ENCODE measurements around the gene CFAP251. TPM values are rescaled to one million over a fixed set of nuclear protein-coding genes. Genes with fewer than 3 reads are reported as not detected.

CFAP251 gene
- total and polyA plus RNA-seq, 2 donors (not counting 3 experiments of a cell fraction or from before 2014, with no cell fraction given) = 3.3 to 4.0 TPM

GRCh38 chr12:121996050-121996944, 77.9 kb downstream of the CFAP251 start:
- Histone ChIP-seq H3K4me3 (replicated peaks in 1 of 3; ENCODE audit: insufficient read depth in 1 of 3, low read depth in 1 of 3, low read length in 3 of 3) (no peak overlapping the region), H3K36me3 (ENCODE audit: control insufficient read depth in 2 of 2, extremely low read depth in 1 of 2, insufficient read depth in 2 of 2, low read length in 2 of 2) (no peaks in the 10 kb centered on the region), H3K27me3 (ENCODE audit: control insufficient read depth in 2 of 2, insufficient read depth in 2 of 2, low read length in 2 of 2) (no peaks in the 10 kb centered on the region), H3K4me1 (ENCODE audit: control insufficient read depth, extremely low read depth, insufficient read depth, low read length) (peaks cover 6% of the 10 kb centered on the region), H3K9ac (replicated peaks; ENCODE audit: extremely low read depth, insufficient read depth, low read length) (no peak overlapping the region), H3K79me2 (ENCODE audit: control insufficient read depth, insufficient read depth, low read length) (no peaks in the 10 kb centered on the region), H3K9me1 (replicated peaks; ENCODE audit: control insufficient read depth, extremely low read depth, insufficient read depth, low read length) (no peaks in the 10 kb centered on the region), H3K4me2 (ENCODE audit: insufficient read depth, low read length) (no peak overlapping the region), H2AFZ (ENCODE audit: low read depth, low read length) (no peak overlapping the region), H4K20me1 (replicated peaks; ENCODE audit: control insufficient read depth, extremely low read depth, insufficient read depth, low read length) (no peaks in the 10 kb centered on the region), H3K27ac (ENCODE audit: insufficient read depth, low read depth, low read length) (no peak overlapping the region), H3K9me3 (replicated peaks; ENCODE audit: control insufficient read depth, insufficient read depth, low read length) (no peaks in the 10 kb centered on the region)
- dilution Hi-C loops (cut with MboI; ENCODE audit: extremely low pct_ligation_motif_present, low sequenced_read_pairs) (no loop called here), intact Hi-C loops (cut with micrococcal nuclease) (no loop called here)
- no TSS peak for BruUV-seq (replicated peaks)
- FAIRE-seq = no peak
- CTCF ChIA-PET = interaction anchor here (1.1 to 1.6 kb wide), 2 partner anchors 10 to 14 kb away, joined by 3 to 5 read pairs; no protein-coding TSS in a partner anchor
- no peak for DNase-seq (ENCODE audit: low read depth, low spot score)
- TF ChIP-seq, protein P1, sequence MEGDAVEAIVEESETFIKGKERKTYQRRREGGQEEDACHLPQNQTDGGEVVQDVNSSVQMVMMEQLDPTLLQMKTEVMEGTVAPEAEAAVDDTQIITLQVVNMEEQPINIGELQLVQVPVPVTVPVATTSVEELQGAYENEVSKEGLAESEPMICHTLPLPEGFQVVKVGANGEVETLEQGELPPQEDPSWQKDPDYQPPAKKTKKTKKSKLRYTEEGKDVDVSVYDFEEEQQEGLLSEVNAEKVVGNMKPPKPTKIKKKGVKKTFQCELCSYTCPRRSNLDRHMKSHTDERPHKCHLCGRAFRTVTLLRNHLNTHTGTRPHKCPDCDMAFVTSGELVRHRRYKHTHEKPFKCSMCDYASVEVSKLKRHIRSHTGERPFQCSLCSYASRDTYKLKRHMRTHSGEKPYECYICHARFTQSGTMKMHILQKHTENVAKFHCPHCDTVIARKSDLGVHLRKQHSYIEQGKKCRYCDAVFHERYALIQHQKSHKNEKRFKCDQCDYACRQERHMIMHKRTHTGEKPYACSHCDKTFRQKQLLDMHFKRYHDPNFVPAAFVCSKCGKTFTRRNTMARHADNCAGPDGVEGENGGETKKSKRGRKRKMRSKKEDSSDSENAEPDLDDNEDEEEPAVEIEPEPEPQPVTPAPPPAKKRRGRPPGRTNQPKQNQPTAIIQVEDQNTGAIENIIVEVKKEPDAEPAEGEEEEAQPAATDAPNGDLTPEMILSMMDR (IDR thresholded peaks at IDR 0.05; ENCODE audit: extremely low read depth in 1 of 2, insufficient read depth in 1 of 2, low read depth in 1 of 2, low read length in 2 of 2) = no peak
- TF ChIP-seq JUN (IDR thresholded peaks at IDR 0.05; ENCODE audit: borderline replicate concordance, insufficient read depth, insufficient read length, low read depth) = no peak
- POLR2A ChIA-PET = no interaction called here

GRCh38 chr12:121996945-121997612, 78.7 kb downstream of the CFAP251 start:
- no peaks in the 10 kb centered on the region for H4K20me1 ChIP-seq (replicated peaks; ENCODE audit: control insufficient read depth, extremely low read depth, insufficient read depth, low read length)
- no peaks in the 10 kb centered on the region for H3K27me3 ChIP-seq (ENCODE audit: control insufficient read depth in 2 of 2, insufficient read depth in 2 of 2, low read length in 2 of 2)
- no peaks in the 10 kb centered on the region for H3K79me2 ChIP-seq (ENCODE audit: control insufficient read depth, insufficient read depth, low read length)
- FAIRE-seq (no peak), DNase-seq (ENCODE audit: low read depth, low spot score) (no peak)
- H3K27ac ChIP-seq (ENCODE audit: insufficient read depth, low read depth, low read length) = no peak overlapping the region
- TF ChIP-seq MAX (IDR thresholded peaks at IDR 0.05; ENCODE audit: insufficient read depth, insufficient read length) (no peak), FOS (IDR thresholded peaks at IDR 0.05; ENCODE audit: borderline replicate concordance, insufficient read depth, low read length) (no peak), POLR2AphosphoS5 (IDR thresholded peaks at IDR 0.05; ENCODE audit: insufficient read depth, low read depth, low read length) (no peak), EZH2 (IDR thresholded peaks at IDR 0.05; ENCODE audit: borderline replicate concordance, low read depth, low read length, severe bottlenecking) (no peak), JUN (IDR thresholded peaks at IDR 0.05; ENCODE audit: borderline replicate concordance, insufficient read depth, insufficient read length, low read depth) (no peak), GATA2 (IDR thresholded peaks at IDR 0.05; ENCODE audit: insufficient read depth, insufficient read length, low read depth, low read length) (no peak), MYC (IDR thresholded peaks at IDR 0.05; ENCODE audit: low read depth, low read length) (no peak), POLR2A (IDR thresholded peaks at IDR 0.05; ENCODE audit: low read depth, low read length) (no peak)
- TF ChIP-seq, protein P1 (IDR thresholded peaks at IDR 0.05; ENCODE audit: extremely low read depth in 1 of 2, insufficient read depth in 1 of 2, low read depth in 1 of 2, low read length in 2 of 2) = no peak
- H3K4me3 ChIP-seq (replicated peaks in 1 of 3; ENCODE audit: insufficient read depth in 1 of 3, low read depth in 1 of 3, low read length in 3 of 3) = no peak overlapping the region
- H3K9ac ChIP-seq (replicated peaks; ENCODE audit: extremely low read depth, insufficient read depth, low read length) = no peak overlapping the region
- peaks cover 2% of the 10 kb centered on the region for H3K4me1 ChIP-seq (ENCODE audit: control insufficient read depth, extremely low read depth, insufficient read depth, low read length)
- POLR2A ChIA-PET = no interaction called here
- no peaks in the 10 kb centered on the region for H3K9me1 ChIP-seq (replicated peaks; ENCODE audit: control insufficient read depth, extremely low read depth, insufficient read depth, low read length)
- dilution Hi-C loops (cut with MboI; ENCODE audit: extremely low pct_ligation_motif_present, low sequenced_read_pairs) = no loop called here
- H2AFZ ChIP-seq (ENCODE audit: low read depth, low read length) = no peak overlapping the region
- CTCF ChIA-PET = interaction anchor here (1.1 to 1.6 kb wide), 2 partner anchors 9 to 14 kb away, joined by 3 to 5 read pairs; no protein-coding TSS in a partner anchor
- no TSS peak for BruUV-seq (replicated peaks)
- H3K9me3 ChIP-seq (replicated peaks; ENCODE audit: control insufficient read depth, insufficient read depth, low read length) = no peaks in the 10 kb centered on the region
- no peaks in the 10 kb centered on the region for H3K36me3 ChIP-seq (ENCODE audit: control insufficient read depth in 2 of 2, extremely low read depth in 1 of 2, insufficient read depth in 2 of 2, low read length in 2 of 2)
- H3K4me2 ChIP-seq (ENCODE audit: insufficient read depth, low read length) = no peak overlapping the region
- intact Hi-C loops (cut with micrococcal nuclease) = no loop called here
